Hepatocyte (in vitro differentiated cells): Measurements from ENCODE around the gene BID. TPM values are rescaled to one million over a fixed set of nuclear protein-coding genes. Genes with fewer than 3 reads are reported as not detected.
A peak's percentile ranks its signal among the peaks of the same experiment; 100 is the strongest.

ENCODE experiments used
- DNase-seq: peaks from one replicate; pipeline ENCODE4 v3.0.0-alpha.2; 2016; ENCODE audit warnings: low spot score
- H2AFZ ChIP-seq: fragments of 200-600 bp; sonication (generic); 2 replicates; pipeline ENCODE4 v1.6.0; 2016; ENCODE audit warnings: antibody characterized with exemption, mild to moderate bottlenecking
- H3K27ac ChIP-seq: fragments of 200-600 bp; sonication (generic); 2 replicates; pipeline ENCODE4 v1.5.1; 2016; ENCODE audit warnings: mild to moderate bottlenecking
- H3K27me3 ChIP-seq: fragments of 200-600 bp; sonication (generic); 2 replicates; pipeline ENCODE4 v1.6.1; 2016
- H3K36me3 ChIP-seq: fragments of 200-600 bp; sonication (generic); replicated peaks from 2 replicates; pipeline ENCODE4 v1.5.1; 2016; ENCODE audit warnings: low read depth; ENCODE audit not compliant: insufficient read depth
- H3K4me1 ChIP-seq: fragments of 200-600 bp; sonication (generic); 2 replicates; pipeline ENCODE4 v1.5.1; 2016; ENCODE audit warnings: mild to moderate bottlenecking, moderate library complexity; ENCODE audit not compliant: insufficient read depth
- H3K4me2 ChIP-seq: fragments of 200-600 bp; sonication (generic); 2 replicates; pipeline ENCODE4 v1.6.0; 2016
- H3K4me3 ChIP-seq: fragments of 200-600 bp; sonication (generic); 2 replicates; pipeline ENCODE4 v1.5.1; 2016; ENCODE audit warnings: mild to moderate bottlenecking
- H3K79me2 ChIP-seq: fragments of 200-600 bp; sonication (generic); 2 replicates; pipeline ENCODE4 v1.6.0; 2017; ENCODE audit warnings: mild to moderate bottlenecking
- H3K9me2 ChIP-seq: fragments of 200-600 bp; sonication (generic); replicated peaks from 2 replicates; pipeline ENCODE4 v1.6.0; 2017; ENCODE audit warnings: mild to moderate bottlenecking; ENCODE audit not compliant: insufficient read depth
- H3K9me3 ChIP-seq: fragments of 200-600 bp; sonication (generic); 2 replicates; pipeline ENCODE4 v1.5.1; 2016; ENCODE audit warnings: low read depth, mild to moderate bottlenecking
- H4K20me1 ChIP-seq: fragments of 200-600 bp; sonication (generic); 2 replicates; pipeline ENCODE4 v1.6.0; 2016; ENCODE audit warnings: mild to moderate bottlenecking; ENCODE audit not compliant: insufficient read depth, poor library complexity, severe bottlenecking
- EZH2 ChIP-seq: fragments of 200-600 bp; sonication (generic); IDR thresholded peaks from 2 replicates; pipeline ENCODE4 v1.6.1; 2016; ENCODE audit warnings: antibody characterized with exemption, mild to moderate bottlenecking, borderline replicate concordance
- EZH2phosphoT487 ChIP-seq: fragments of 200-600 bp; sonication (generic); IDR thresholded peaks from one replicate; pipeline ENCODE4 v1.6.1; 2018; ENCODE audit warnings: antibody characterized with exemption, mild to moderate bottlenecking, low read depth, moderate library complexity; ENCODE audit not compliant: unreplicated experiment, severe bottlenecking
- WGBS: methylation state at CpG from one replicate; pipeline ENCODE4 v1.1.6; 2016; ENCODE audit warnings: low lambda C conversion rate; ENCODE audit errors: missing lambda C conversion rate; 5-methylcytosine and 5-hydroxymethylcytosine counted together
- polyA plus RNA-seq: library from polyadenylated mRNA; unstranded; fragments of >200 nt; fragmentation: Nextera tagmentation; extraction: Ambion mirVana; gene quantifications from 2 replicates; pipeline ENCODE4 v1.2.1, GENCODE V29; 2016
- total RNA-seq: library from RNA; depleted of rRNA; stranded (reverse); fragments of >200 nt; gene quantifications from 2 replicates; pipeline ENCODE4 v1.2.3, GENCODE V29; 2014
- TF ChIP-seq, protein P1 (sequence below): fragments of 200-600 bp; sonication (generic); IDR thresholded peaks from 2 replicates; pipeline ENCODE4 v1.5.1; 2016; ENCODE audit warnings: antibody characterized with exemption, mild to moderate bottlenecking; ENCODE audit not compliant: poor library complexity

BID gene
- total and polyA plus RNA-seq, 2 experiments from 2014 or later: 34.5 to 55.5 TPM

DNA sequence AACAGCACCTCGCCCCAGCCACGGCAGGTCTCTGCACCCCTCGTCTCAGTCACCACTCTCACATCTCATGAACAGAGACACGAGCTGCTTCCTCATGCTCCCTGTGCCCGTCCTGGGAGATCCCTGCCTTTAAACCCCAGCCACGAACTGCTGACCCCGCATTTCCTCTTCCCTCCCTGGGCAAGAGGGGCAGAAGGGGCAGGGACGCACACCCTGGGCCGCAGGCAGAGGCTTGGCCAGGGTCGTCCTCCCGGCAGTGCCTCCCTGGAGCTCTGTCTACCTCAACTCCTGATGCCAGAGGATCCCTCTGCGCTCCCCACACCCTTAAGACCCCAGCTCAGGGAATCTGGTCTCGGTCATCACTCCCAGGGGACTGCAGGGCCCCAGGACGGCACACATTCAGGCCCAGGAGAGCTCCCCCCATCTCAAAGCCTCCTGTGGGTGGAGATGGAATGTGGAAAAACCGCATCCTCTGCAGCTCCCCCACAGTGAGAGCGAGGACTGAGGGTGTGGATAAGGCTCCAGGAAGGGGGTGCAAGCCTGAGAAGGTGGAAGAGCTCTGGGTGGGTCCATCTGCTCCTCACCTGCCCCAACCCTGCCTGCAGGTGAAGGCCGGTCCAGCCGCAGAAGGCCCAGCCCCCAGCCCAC lies 1.2 kb downstream of the BID start:
- Histone ChIP-seq H3K9me3 (no peaks in the 10 kb centered on the region), H3K36me3 (no peaks in the 10 kb centered on the region), H3K27ac (no peak overlapping the region), H3K4me3 (peak overlapping the region; percentile 85), H4K20me1 (no peaks in the 10 kb centered on the region), H3K79me2 (peaks cover 35% of the 10 kb centered on the region), H3K4me1 (peaks cover 11% of the 10 kb centered on the region), H3K4me2 (peak overlapping the region; percentile 91), H2AFZ (no peak overlapping the region), H3K27me3 (no peaks in the 10 kb centered on the region), H3K9me2 (no peaks in the 10 kb centered on the region)
- WGBS: 50% methylated on average over 18 of the region's 18 CpGs
- TF ChIP-seq, protein P1, sequence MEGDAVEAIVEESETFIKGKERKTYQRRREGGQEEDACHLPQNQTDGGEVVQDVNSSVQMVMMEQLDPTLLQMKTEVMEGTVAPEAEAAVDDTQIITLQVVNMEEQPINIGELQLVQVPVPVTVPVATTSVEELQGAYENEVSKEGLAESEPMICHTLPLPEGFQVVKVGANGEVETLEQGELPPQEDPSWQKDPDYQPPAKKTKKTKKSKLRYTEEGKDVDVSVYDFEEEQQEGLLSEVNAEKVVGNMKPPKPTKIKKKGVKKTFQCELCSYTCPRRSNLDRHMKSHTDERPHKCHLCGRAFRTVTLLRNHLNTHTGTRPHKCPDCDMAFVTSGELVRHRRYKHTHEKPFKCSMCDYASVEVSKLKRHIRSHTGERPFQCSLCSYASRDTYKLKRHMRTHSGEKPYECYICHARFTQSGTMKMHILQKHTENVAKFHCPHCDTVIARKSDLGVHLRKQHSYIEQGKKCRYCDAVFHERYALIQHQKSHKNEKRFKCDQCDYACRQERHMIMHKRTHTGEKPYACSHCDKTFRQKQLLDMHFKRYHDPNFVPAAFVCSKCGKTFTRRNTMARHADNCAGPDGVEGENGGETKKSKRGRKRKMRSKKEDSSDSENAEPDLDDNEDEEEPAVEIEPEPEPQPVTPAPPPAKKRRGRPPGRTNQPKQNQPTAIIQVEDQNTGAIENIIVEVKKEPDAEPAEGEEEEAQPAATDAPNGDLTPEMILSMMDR: no peak
- TF ChIP-seq EZH2: no peak
- DNase-seq: peak; percentile 50

DNA sequence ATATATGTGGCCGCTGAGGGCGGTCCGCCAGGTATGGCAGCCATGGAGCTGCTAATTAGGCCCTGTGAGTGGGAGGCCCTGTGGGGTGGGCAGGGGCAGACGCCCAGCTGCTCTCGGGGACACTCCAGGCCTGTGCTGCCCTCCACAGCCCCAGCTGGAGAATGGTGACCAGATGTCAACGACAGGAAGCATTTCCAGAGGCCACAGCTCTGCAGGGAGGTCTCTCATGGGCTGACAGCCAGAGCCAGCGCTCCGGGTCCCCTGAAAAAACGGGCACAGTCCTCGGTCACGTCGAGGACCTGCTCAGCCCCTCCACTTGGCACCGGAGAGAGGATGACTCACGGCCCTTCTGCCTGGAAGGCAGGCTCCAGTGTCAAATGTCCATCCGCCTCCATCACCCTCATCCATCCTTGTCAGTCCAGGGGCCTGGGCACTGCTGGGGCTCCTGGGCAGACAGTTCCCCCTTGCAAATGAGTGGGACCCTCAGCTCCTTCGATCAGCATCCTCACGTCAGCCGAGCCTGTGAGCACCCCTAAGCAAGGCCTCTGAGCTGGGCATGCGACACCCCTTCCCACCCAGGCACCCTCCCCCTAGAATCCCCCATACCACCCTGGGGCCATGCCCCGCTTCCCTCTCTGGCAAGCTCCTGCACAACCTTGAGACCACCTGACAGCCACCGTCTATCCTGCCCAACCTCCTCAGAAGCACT lies 1.9 kb downstream of the BID start:
- Histone ChIP-seq H3K4me1 (peaks cover 11% of the 10 kb centered on the region), H3K9me2 (no peaks in the 10 kb centered on the region), H3K36me3 (no peaks in the 10 kb centered on the region), H3K27ac (no peak overlapping the region), H3K27me3 (no peaks in the 10 kb centered on the region), H3K4me2 (peak overlapping the region; percentile 91), H3K9me3 (no peaks in the 10 kb centered on the region), H3K79me2 (peaks cover 40% of the 10 kb centered on the region), H2AFZ (no peak overlapping the region), H3K4me3 (no peak overlapping the region), H4K20me1 (no peaks in the 10 kb centered on the region)
- DNase-seq: no peak
- 82% methylated on average over 18 of the region's 21 CpGs for WGBS
- TF ChIP-seq, protein P1: no peak
- TF ChIP-seq EZH2 (no peak), EZH2phosphoT487 (no peak)

DNA sequence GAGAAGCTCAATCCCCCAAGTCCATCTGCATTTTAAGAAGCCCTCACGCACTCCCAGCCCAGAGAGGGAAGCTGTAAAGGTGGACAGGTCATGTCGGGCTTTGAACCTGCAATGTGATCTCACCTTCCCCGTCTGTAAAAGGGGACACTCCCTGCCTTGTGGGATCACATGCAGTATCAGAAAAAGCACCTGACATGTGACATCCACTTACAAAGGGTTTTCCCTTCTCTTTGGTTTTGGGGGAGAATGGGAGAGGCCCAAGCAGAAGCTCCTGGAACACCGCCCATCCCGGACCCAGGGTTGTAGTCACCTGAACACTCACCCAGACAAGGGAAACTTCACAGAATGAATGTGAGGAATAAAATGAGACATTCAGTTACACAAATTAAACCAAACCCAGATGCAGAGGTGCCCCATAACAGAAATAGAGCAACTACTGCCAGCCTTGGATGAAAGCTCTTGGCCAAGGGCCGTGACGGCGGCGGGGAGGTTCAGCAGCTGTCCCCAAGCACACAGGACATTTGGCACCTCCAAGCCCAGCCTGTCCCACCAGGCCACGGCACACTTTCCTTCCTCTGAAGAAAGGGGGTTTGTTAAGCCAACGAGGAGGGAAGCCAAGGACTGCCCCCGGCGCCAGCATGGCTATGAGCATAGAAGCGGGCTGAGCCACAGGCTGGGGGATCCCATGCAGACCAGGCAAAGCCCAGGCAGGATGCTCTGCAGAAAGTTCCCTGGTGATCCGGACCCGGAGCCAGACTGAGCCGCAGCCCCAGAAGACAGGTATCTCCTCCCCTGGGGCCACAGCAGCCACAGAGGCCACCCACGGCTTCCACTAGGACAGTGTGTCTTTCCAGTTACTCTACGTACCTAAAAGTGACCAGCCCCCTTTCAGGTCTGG lies 3.8 kb downstream of the BID start:
- Histone ChIP-seq H3K4me2 (no peak overlapping the region), H3K4me1 (peaks cover 11% of the 10 kb centered on the region), H3K9me3 (no peaks in the 10 kb centered on the region), H3K4me3 (no peak overlapping the region), H3K27ac (no peak overlapping the region), H2AFZ (no peak overlapping the region), H3K9me2 (no peaks in the 10 kb centered on the region), H3K36me3 (no peaks in the 10 kb centered on the region), H3K79me2 (peaks cover 59% of the 10 kb centered on the region), H3K27me3 (no peaks in the 10 kb centered on the region), H4K20me1 (no peaks in the 10 kb centered on the region)
- WGBS: 90% methylated on average over 19 of the region's 19 CpGs
- TF ChIP-seq, protein P1: no peak
- TF ChIP-seq EZH2phosphoT487: no peak
- no peak for TF ChIP-seq EZH2
- DNase-seq: no peak
